ENCODE results near the gene BCAR3.

BCAR3 gene

GRCh38 chr1:93577536-93578432 is 103.9 kb downstream of the BCAR3 start:
- no peak for TF ChIP-seq TEAD4 (IDR thresholded peaks at IDR 0.05)
- TF ChIP-seq FOXM1 (IDR thresholded peaks at IDR 0.05; ENCODE audit: borderline replicate concordance, low read depth) = no peak
- TF ChIP-seq NFIC (IDR thresholded peaks at IDR 0.05) = no peak
- TF ChIP-seq YY1 (IDR thresholded peaks at IDR 0.05; ENCODE audit: low read depth) = no peak
- no peak for TF ChIP-seq ZBTB7A (IDR thresholded peaks at IDR 0.05; ENCODE audit: low read depth)

GRCh38 chr1:93576746-93577145 is 104.9 kb downstream of the BCAR3 start:
- TF ChIP-seq CREB1 (IDR thresholded peaks at IDR 0.05; ENCODE audit: low read depth) = no peak
- TF ChIP-seq EGR1 (IDR thresholded peaks at IDR 0.05) = no peak
- no peak for TF ChIP-seq REST (IDR thresholded peaks at IDR 0.05; ENCODE audit: low read depth)
- no peak for TF ChIP-seq TEAD4 (IDR thresholded peaks at IDR 0.05)

- TF ChIP-seq USF1 (IDR thresholded peaks at IDR 0.05) (no peak), TCF12 (IDR thresholded peaks at IDR 0.05; ENCODE audit: low read depth) (no peak), REST (IDR thresholded peaks at IDR 0.05; ENCODE audit: low read depth) (no peak), TEAD4 (IDR thresholded peaks at IDR 0.05) (no peak), CEBPB (IDR thresholded peaks at IDR 0.05) (no peak), EGR1 (IDR thresholded peaks at IDR 0.05) (no peak), YY1 (IDR thresholded peaks at IDR 0.05; ENCODE audit: low read depth) (no peak), TAF1 (IDR thresholded peaks at IDR 0.05; ENCODE audit: low read depth) (no peak), ZBTB7A (IDR thresholded peaks at IDR 0.05; ENCODE audit: low read depth) (no peak), RAD21 (IDR thresholded peaks at IDR 0.05; ENCODE audit: low read depth) (no peak), NFIC (IDR thresholded peaks at IDR 0.05) (no peak), MAX (IDR thresholded peaks at IDR 0.05) (no peak)
Measured at GRCh38 chr1:93576346-93576745, 105.3 kb downstream of the BCAR3 start.

GRCh38 chr1:93575621-93576284 is 105.9 kb downstream of the BCAR3 start:
- TF ChIP-seq FOXM1 (IDR thresholded peaks at IDR 0.05; ENCODE audit: borderline replicate concordance, low read depth) (no peak), CEBPB (IDR thresholded peaks at IDR 0.05) (no peak), ZBTB7A (IDR thresholded peaks at IDR 0.05; ENCODE audit: low read depth) (no peak), EGR1 (IDR thresholded peaks at IDR 0.05) (no peak), CREB1 (IDR thresholded peaks at IDR 0.05; ENCODE audit: low read depth) (no peak), RAD21 (IDR thresholded peaks at IDR 0.05; ENCODE audit: low read depth) (no peak), TEAD4 (IDR thresholded peaks at IDR 0.05) (no peak), REST (IDR thresholded peaks at IDR 0.05; ENCODE audit: low read depth) (no peak), TCF12 (IDR thresholded peaks at IDR 0.05; ENCODE audit: low read depth) (no peak), USF1 (IDR thresholded peaks at IDR 0.05) (no peak), MAX (IDR thresholded peaks at IDR 0.05) (no peak), YY1 (IDR thresholded peaks at IDR 0.05; ENCODE audit: low read depth) (no peak), EP300 (IDR thresholded peaks at IDR 0.05; ENCODE audit: borderline replicate concordance) (no peak), TAF1 (IDR thresholded peaks at IDR 0.05; ENCODE audit: low read depth) (no peak)
